SH-SY5Y (cell line): Measurements from ENCODE around the gene KREMEN2.

Experiments used
- GATA2 ChIP-seq: IDR thresholded peaks from 2 replicates; pipeline ENCODE4 v1.6.1; 2011; ENCODE audit warnings: mild to moderate bottlenecking, low read depth, low read length
- GATA3 ChIP-seq: IDR thresholded peaks from 2 replicates; pipeline ENCODE4 v1.6.1; 2011; ENCODE audit warnings: low read depth, mild to moderate bottlenecking, low read length, moderate library complexity

- no peak for TF ChIP-seq GATA2
- no peak for TF ChIP-seq GATA3
Observed at GRCh38 chr16:2966043-2966807, 2.1 kb downstream of the KREMEN2 start.
